ENCODE data around the gene PARP6.

- TF ChIP-seq CTCF (IDR thresholded peaks at IDR 0.05) (no peak), POLR2AphosphoS5 (IDR thresholded peaks at IDR 0.05; ENCODE audit: low read depth, low read length) (no peak)
These were observed 66.3 kb downstream of the PARP6 start for GRCh38 chr15:72205896-72206676.
